C4-2B (cell line): ENCODE results near the gene FBXL20.

Experiments
- CTCF ChIP-seq: fragments of 450-650 bp; conservative IDR thresholded peaks from 2 replicates; pipeline ENCODE4 v1.5.1; 2017; ENCODE audit warnings: mild to moderate bottlenecking
- ZFX ChIP-seq: fragments of 450-650 bp; IDR thresholded peaks from 2 replicates; pipeline ENCODE4 v1.6.1; 2017

GRCh38 chr17:39205112-39205526 lies 196.3 kb downstream of the FBXL20 start:
- TF ChIP-seq CTCF (no peak), ZFX (no peak)
